HG03045 (cell line): Measurements from ENCODE around the gene KIF26B.
"Not testable (repeated sequence)": the region's sequence is repeated elsewhere in the genome, so short reads cannot be mapped to it uniquely, and the experiment has no call there.

Experiments used
- ATAC-seq: cut with Tn5 transposase; IDR thresholded peaks from one replicate; pipeline ENCODE4 v1.9.1; 2021; ENCODE audit warnings: mild to moderate bottlenecking, moderate library complexity; ENCODE audit not compliant: unreplicated experiment

Gene KIF26B

GRCh38 chr1:245710961-245711903 lies 556.4 kb downstream of the KIF26B start:
- ATAC-seq, result no peak

- ATAC-seq, result not testable (repeated sequence)
Observed at GRCh38 chr1:245714027-245714426, 559.2 kb downstream of the KIF26B start.

DNA sequence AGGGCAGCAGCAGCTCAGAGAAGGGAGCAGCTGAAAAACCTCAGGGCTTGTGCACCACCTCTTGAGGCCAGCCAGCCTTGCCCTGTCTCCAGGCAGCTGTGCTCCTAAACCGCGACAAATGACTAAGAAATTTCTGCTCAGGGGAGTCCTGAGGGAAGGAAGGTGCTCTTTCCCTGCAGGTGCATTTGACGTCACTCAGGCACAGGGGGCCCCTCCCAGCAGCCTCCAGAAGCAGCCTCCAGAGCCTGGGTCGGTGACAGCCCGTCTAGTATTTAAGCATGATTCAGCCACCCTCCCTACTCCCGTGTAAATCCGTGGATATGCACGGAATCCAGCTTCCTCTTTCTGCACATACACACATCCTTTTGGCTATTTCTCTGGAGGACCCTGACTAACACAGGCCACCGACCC lies 560.5 kb downstream of the KIF26B start:
- ATAC-seq, result no peak

DNA sequence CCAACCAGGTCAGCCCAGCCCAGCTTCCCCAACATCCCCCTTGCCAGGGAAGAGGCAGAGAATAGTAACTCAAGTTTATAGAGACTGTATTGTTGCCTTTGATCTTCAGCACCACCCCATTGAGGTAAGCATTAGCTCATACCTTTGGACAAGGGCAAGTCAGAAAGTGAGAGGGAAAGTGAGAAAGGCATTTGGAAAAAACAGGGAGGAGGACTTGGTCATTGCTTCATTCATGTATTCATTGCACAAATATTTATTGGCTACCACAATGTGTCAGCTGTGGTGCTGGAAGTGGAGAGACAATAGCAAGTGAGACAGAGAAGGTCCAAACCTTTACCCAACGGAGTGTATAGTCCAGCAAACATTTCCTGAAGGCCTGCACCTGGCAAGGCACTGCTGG lies 561.2 kb downstream of the KIF26B start:
- no peak for ATAC-seq

- no peak for ATAC-seq
Observed at GRCh38 chr1:245716561-245716960, 561.8 kb downstream of the KIF26B start.

DNA sequence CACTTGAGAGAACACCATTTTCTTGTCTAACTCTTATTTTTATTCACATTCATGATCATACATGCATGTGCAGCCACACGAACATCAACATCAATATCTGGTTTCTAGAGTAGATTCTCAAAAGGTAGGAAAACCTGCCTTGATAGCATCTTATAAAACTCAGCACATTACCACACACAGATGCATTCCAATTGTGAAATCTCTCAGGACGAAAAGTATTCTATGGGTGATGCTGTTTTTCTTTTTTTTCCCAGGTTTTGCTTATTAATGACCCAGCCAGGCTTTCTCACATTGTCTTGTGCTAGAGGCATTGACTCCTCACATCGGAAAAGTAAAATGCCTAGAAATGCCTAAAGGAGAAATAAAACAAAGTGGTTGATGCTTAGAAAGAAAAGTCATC lies 562.8 kb downstream of the KIF26B start:
- no peak for ATAC-seq

GRCh38 chr1:245718123-245718522 lies 563.3 kb downstream of the KIF26B start:
- ATAC-seq, result no peak

DNA sequence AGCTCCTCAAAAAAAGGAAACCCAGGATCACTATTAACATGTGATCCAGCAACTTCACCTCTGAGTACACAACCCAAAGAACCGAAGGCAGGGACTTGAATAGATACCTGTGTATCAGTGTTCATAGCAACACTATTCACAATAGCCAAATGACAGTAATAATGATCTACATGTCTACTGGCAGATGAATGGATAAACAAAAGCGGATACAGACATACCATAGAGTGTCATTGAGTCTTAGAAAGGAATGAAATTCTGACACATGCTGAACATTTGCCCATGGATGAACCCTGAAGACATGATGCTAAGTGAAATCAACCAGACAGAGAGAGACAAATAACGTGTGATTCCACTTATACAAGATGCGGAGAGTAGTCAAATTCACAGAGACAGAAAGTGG lies 564.2 kb downstream of the KIF26B start:
- no peak for ATAC-seq

- no peak for ATAC-seq
Observed at GRCh38 chr1:245721488-245721887, 566.7 kb downstream of the KIF26B start.

GRCh38 chr1:245728035-245728434 lies 573.2 kb downstream of the KIF26B start:
- ATAC-seq, result not testable (repeated sequence)

GRCh38 chr1:245730801-245731200 lies 576.0 kb downstream of the KIF26B start:
- ATAC-seq, result no peak

DNA sequence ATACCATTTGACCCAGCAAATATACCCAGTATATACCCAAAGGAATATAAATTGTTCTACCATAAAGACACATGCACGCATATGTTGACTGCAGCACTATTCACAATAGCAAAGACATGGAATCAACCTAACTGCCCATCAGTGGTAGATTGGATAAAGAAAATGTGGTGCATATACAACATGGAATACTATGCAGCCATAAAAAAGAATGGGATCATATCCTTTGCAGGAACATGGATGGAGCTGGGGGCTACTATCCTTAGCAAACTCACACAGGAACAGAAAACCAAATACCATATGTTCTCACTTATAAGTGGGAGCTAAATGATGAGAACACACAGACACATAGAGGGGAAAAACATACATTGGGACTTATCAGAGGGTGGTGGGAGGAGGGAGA lies 585.6 kb downstream of the KIF26B start:
- not testable (repeated sequence) for ATAC-seq

GRCh38 chr1:245742896-245743295 lies 588.1 kb downstream of the KIF26B start:
- ATAC-seq, result no peak

DNA sequence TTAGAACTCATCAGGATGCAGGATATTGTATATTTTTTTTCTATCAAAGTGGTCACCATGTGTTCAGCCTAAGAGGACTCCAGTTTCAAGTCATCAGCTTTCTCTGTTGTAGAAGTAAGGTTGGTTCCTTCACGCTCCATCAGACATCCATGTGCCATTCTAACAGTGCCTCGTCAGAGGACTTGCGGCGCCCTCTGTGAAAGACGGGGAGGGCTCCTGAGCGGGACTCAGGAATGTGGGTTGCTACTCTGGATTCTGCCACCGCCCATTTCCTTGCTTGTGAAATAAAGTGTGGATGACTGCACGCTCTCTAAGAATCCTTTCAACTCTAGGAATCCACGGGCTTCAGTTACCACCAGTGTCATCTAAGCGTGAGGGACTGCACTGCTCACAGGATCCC lies 593.5 kb downstream of the KIF26B start:
- ATAC-seq, result no peak

GRCh38 chr1:245748646-245749045 lies 593.9 kb downstream of the KIF26B start:
- no peak for ATAC-seq

DNA sequence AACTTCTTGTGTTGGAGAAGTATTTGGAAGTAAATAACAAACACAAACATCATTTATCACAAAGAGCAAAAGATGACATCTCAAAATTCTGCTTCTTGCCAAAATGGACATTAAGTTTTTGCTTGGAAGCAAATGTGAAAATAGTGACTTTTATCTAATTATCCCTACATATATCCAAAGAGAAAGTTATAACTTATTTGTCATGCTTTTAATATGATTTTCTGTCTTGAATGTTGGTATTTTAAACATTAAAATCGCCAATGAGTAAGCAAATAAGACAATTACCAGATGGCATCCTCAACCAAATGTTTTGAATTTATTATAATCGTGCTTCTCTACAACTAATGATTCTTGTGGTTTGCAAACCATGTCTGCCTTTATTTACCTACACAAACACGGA lies 594.3 kb downstream of the KIF26B start:
- no peak for ATAC-seq

DNA sequence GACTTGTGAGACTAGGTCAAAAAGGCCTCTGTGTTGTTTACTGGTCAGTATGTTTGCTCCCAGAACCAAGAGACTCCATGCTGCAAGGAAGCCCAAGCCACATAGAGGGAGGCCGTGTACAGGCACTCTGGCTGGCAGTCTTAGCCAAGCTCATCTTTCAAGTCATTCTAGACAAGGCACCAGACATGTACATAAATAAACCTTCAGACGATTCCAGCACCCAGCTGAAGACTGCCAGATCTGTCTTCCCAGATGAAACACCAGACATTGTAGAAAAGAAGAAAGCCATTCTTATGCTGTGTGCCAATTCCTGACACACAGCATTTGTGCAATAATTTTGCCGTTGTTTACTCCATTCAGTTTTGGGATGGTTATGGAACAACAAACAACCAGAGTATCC lies 595.5 kb downstream of the KIF26B start:
- no peak for ATAC-seq

GRCh38 chr1:245751116-245751515 lies 596.3 kb downstream of the KIF26B start:
- ATAC-seq, result no peak

DNA sequence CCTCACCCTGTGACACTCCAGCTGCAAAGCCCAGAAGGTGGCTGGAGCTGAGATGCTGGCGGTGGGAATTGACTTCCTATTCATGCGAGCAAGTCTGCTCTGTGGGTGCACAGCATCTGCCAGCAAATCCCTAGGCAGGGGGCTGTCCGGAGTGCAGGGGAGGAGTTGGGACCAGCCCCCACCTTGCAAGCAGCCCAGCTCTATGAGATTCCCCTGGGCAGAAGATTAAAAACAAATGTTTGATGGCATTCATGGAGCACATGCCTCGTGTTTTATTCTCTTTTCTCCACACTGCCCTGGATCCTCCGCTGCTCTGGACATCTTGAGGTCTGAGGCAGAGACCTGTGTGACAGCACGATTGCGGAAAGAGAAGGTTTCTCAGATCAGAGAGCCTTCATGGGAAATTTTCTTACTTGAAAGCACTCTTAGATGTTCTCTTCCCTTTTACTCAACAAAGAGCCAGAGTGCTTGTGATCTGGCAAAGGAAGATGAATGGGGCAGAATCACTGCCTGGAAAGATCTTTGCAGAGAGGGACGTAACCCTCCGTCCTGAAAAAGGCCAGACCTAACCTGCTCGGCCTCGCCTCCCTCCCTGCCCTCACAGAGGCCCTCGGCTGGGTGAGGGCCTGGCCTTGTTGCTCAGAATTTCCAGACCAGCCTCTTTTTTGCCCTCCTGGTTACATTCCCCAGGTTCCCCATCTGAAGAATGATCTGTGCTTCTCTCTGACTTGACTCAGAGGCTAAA lies 597.1 kb downstream of the KIF26B start:
- ATAC-seq, result no peak

- ATAC-seq, result no peak
Observed at GRCh38 chr1:245752561-245752960, 597.8 kb downstream of the KIF26B start.

- no peak for ATAC-seq
Observed at GRCh38 chr1:245753807-245754206, 599.0 kb downstream of the KIF26B start.

- ATAC-seq, result no peak
Observed at GRCh38 chr1:245754463-245754961, 599.7 kb downstream of the KIF26B start.
